Natural killer cell (primary cell): ENCODE data around the gene PARPBP. TPM values are rescaled to one million over a fixed set of nuclear protein-coding genes. Genes with fewer than 3 reads are reported as not detected.
A peak's percentile ranks its signal among the peaks of the same experiment; 100 is the strongest.

ENCODE experiments used
- ATAC-seq, 3 donors: fragments of 150-1000 bp in 2 of 3; fragments of 200-7000 bp in 1 of 3; cut with Tn5 transposase; 1 replicate in 1 of 3; 2 replicates in 2 of 3; pipeline ENCODE4 v1.10.0; 2021; ENCODE audit warnings: mild to moderate bottlenecking in 2 of 3, moderate library complexity in 2 of 3
- DNase-seq, 2 donors: peaks; one replicate each; pipeline versions ENCODE4 v3.0.0 to v3.0.0-alpha.2; 2013 to 2021; ENCODE audit warnings: mixed read lengths in 1 of 2
- H3K27ac ChIP-seq: one replicate; pipeline ENCODE4 v1.5.1; 2013; ENCODE audit warnings: mild to moderate bottlenecking, low read length
- H3K27me3 ChIP-seq: one replicate; pipeline ENCODE4 v1.6.1; 2013; ENCODE audit warnings: low read length; ENCODE audit not compliant: control insufficient read depth, insufficient read depth
- H3K36me3 ChIP-seq: one replicate; pipeline ENCODE4 v1.6.1; 2013; ENCODE audit warnings: low read length; ENCODE audit not compliant: control insufficient read depth, insufficient read depth
- H3K4me1 ChIP-seq: one replicate; pipeline ENCODE4 v1.6.1; 2013; ENCODE audit warnings: low read length; ENCODE audit not compliant: control insufficient read depth, insufficient read depth
- H3K4me3 ChIP-seq: one replicate; pipeline ENCODE4 v1.5.1; 2013; ENCODE audit warnings: low read length
- H3K9me3 ChIP-seq: one replicate; pipeline ENCODE4 v1.6.1; 2013; ENCODE audit warnings: low read length; ENCODE audit not compliant: control insufficient read depth, insufficient read depth
- H3K27ac Mint-ChIP-seq, 2 donors: one replicate each; pipeline ENCODE4 v1.8.0; 2022; ENCODE audit warnings: mild to moderate bottlenecking in 2 of 2, mixed read lengths in 2 of 2, moderate library complexity in 1 of 2
- H3K27me3 Mint-ChIP-seq, 2 donors: one replicate each; pipeline ENCODE4 v1.8.0; 2022; ENCODE audit warnings: low read depth in 2 of 2, mixed read lengths in 2 of 2
- H3K36me3 Mint-ChIP-seq: one replicate; pipeline ENCODE4 v1.8.0; 2022; ENCODE audit warnings: mixed read lengths
- H3K4me1 Mint-ChIP-seq, 2 donors: one replicate each; pipeline ENCODE4 v1.8.0; 2022; ENCODE audit warnings: mixed read lengths in 2 of 2
- H3K4me3 Mint-ChIP-seq: one replicate; pipeline ENCODE4 v1.8.0; 2022; ENCODE audit warnings: mild to moderate bottlenecking, moderate library complexity, mixed read lengths
- H3K9me3 Mint-ChIP-seq, 2 donors: one replicate each; pipeline ENCODE4 v1.8.0; 2022; ENCODE audit warnings: mixed read lengths in 2 of 2
- WGBS: methylation state at CpG from one replicate; pipeline ENCODE4 v1.1.7; 2013; ENCODE audit warnings: missing lambda C conversion rate; ENCODE audit not compliant: insufficient coverage; 5-methylcytosine and 5-hydroxymethylcytosine counted together
- intact Hi-C: fragments of 100-400 bp; cut with micrococcal nuclease; formaldehyde crosslinking; loops from one replicate; pipeline ENCODE4 v1.14.2; 2022
- total RNA-seq, 4 donors: library from RNA; stranded (reverse); fragments of 120-200 nt in 1 of 4; gene quantifications; one replicate each; pipeline versions ENCODE4 v1.2.3 to v1.2.4, GENCODE V29; 2013 to 2022
- TF ChIP-seq, protein P1 (sequence below): fragments of 200-600 bp; IDR thresholded peaks from one replicate; pipeline ENCODE4 v1.8.0; 2022; ENCODE audit warnings: antibody characterized with exemption

PARPBP gene
- total RNA-seq, 3 donors from 2014 or later (not counting 1 experiment from before 2014, with no cell fraction given) = 2.8 to 5.6 (median 3.5) TPM

DNA sequence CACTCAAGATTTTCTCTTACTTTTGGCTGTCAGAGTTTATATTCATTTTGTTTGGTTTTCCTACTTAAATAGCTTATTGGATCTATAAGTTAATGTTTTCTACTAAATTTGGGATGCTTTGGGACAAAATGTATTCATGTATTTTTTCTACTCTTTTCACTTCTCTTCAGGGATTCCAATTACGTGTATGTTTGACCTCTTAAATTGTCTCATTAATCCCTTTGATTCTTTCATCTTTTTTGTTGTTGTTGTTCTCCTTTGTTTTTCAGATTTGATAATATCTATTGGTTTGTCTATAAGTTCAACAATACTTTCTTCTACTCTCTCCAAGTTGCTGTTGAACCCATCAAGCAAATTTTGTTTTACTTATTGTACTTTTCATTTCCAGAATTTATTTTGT lies 43.4 kb downstream of the PARPBP start:
- no peak overlapping the region for H3K27ac ChIP-seq
- WGBS = no CpG with 5 or more reads among the region's 1 CpG
- no peaks in the 10 kb centered on the region for H3K27me3 ChIP-seq
- Mint-ChIP-seq H3K36me3 (no peaks in the 10 kb centered on the region), H3K9me3 (no peaks in the 10 kb centered on the region), H3K27me3 (no peaks in the 10 kb centered on the region), H3K27ac (no peak overlapping the region), H3K4me3 (no peak overlapping the region), H3K4me1 (no peaks in the 10 kb centered on the region)
- H3K36me3 ChIP-seq = no peaks in the 10 kb centered on the region
- no peaks in the 10 kb centered on the region for H3K4me1 ChIP-seq
- no peak for ATAC-seq
- no peak for DNase-seq
- TF ChIP-seq, protein P1, sequence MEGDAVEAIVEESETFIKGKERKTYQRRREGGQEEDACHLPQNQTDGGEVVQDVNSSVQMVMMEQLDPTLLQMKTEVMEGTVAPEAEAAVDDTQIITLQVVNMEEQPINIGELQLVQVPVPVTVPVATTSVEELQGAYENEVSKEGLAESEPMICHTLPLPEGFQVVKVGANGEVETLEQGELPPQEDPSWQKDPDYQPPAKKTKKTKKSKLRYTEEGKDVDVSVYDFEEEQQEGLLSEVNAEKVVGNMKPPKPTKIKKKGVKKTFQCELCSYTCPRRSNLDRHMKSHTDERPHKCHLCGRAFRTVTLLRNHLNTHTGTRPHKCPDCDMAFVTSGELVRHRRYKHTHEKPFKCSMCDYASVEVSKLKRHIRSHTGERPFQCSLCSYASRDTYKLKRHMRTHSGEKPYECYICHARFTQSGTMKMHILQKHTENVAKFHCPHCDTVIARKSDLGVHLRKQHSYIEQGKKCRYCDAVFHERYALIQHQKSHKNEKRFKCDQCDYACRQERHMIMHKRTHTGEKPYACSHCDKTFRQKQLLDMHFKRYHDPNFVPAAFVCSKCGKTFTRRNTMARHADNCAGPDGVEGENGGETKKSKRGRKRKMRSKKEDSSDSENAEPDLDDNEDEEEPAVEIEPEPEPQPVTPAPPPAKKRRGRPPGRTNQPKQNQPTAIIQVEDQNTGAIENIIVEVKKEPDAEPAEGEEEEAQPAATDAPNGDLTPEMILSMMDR = no peak
- intact Hi-C loops = no loop called here
- no peaks in the 10 kb centered on the region for H3K9me3 ChIP-seq
- H3K4me3 ChIP-seq = no peak overlapping the region

DNA sequence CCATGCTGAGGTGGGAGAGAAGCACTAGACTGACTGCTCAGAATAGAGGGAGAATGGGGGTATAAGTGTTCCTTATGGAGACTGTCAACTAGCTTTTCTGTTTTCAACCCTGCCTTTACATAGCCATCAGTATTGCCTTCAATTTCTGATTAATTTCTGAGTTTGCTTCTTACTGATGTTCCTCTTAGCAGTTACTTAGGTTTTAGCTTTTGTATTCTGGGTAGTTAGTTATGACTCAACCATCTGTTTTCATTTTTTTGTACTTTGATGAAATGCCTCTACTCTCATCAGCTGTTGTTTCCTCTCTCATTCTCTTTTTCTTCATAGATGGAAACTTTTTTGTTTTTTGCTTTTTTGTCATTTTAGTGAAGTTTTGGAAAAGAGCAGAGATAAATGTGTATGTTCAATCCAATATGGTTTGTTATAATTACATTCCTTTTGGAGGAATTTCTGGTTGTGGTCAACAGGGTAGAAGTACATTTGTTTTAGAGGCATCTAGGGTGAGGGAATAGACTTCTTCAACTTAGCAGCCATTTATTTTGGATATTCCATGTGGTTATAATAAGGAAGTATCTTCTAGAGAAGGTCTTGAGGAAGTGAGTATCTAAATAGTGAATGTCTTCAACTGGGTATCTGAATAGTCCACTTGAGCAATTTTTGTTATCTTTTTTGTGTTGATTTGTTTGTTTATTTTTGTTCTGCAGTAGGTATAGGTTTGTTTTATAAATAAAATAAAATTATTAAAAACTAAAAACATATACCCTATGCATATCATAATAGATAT lies 48.0 kb downstream of the PARPBP start:
- no peak overlapping the region for H3K27ac Mint-ChIP-seq

DNA sequence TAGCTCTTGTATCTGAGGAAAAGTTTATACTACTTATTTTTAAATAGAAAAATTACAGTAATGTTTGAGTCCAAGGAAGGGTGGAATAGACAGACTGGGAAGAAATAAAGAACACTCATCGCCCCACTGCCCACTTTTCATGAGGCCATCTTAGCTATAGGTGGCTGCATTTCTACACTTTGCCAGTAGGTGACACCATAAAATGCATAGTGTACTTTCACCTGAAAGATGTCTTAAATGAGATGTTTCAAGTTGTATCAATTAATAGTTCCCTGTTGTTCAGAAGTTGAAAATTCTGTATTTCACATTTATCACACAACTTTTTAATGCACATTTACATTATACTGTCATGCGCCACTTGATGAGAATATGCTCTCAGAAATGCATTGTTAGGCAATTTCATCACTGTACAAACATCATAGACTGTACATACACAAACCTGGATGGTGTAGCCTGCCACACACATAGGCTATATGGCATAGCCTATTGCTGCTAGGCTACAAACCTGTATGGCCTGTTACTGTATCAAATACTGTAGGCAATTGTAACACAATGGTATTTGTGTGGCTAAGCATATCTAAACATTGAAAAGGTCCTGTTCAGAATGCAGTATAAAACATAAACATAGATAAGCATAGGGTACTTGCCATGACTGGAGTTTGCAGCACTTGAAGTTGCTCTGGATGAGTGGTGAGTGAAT lies 50.1 kb downstream of the PARPBP start:
- peak in 2 of 3 donors; percentile 46 to 64 for ATAC-seq

More for the DNA sequence above, 48.0 kb downstream of the PARPBP start:
- Mint-ChIP-seq H3K36me3 (no peaks in the 10 kb centered on the region), H3K27me3 (no peaks in the 10 kb centered on the region), H3K4me3 (no peak overlapping the region), H3K9me3 (no peaks in the 10 kb centered on the region), H3K4me1 (no peaks in the 10 kb centered on the region)
- H3K27me3 ChIP-seq = no peaks in the 10 kb centered on the region
- H3K4me1 ChIP-seq = no peaks in the 10 kb centered on the region
- DNase-seq = no peak
- H3K36me3 ChIP-seq = no peaks in the 10 kb centered on the region
- H3K9me3 ChIP-seq = no peaks in the 10 kb centered on the region
- no peak overlapping the region for H3K4me3 ChIP-seq
- intact Hi-C loops = no loop called here
- H3K27ac ChIP-seq = no peak overlapping the region
- ATAC-seq = no peak
- TF ChIP-seq, protein P1 = no peak

More for the DNA sequence above, 50.1 kb downstream of the PARPBP start:
- H3K4me1 ChIP-seq = no peaks in the 10 kb centered on the region
- no peak overlapping the region for H3K27ac ChIP-seq
- intact Hi-C loops = no loop called here
- Mint-ChIP-seq H3K36me3 (no peaks in the 10 kb centered on the region), H3K4me1 (no peaks in the 10 kb centered on the region), H3K4me3 (no peak overlapping the region), H3K27ac (no peak overlapping the region), H3K27me3 (no peaks in the 10 kb centered on the region), H3K9me3 (no peaks in the 10 kb centered on the region)
- no peaks in the 10 kb centered on the region for H3K27me3 ChIP-seq
- TF ChIP-seq, protein P1 = peak; percentile 62
- 93% methylated on average over 2 of the region's 2 CpGs for WGBS
- H3K36me3 ChIP-seq = no peaks in the 10 kb centered on the region
- peak in 1 of 2 donors; percentile 43 for DNase-seq
- H3K9me3 ChIP-seq = no peaks in the 10 kb centered on the region
- H3K4me3 ChIP-seq = no peak overlapping the region
